T-helper 1 cell (primary cell): ENCODE data around the gene SLC24A3.

Source experiments
- DNase-seq, 5 donors: peaks; one replicate each; pipeline ENCODE4 v3.0.0-alpha.2; 2012 to 2020
- total RNA-seq, 4 donors: gene quantifications; one replicate each; lab custom pipeline; 2026; lab: John Stamatoyannopoulos, UW

Gene SLC24A3
- 0 reads per million in 4 donors for total RNA-seq

GRCh38 chr20:19212469-19212815 is at the start of gene SLC24A3:
SLC24A3 (plus strand) TSS chr20:19212642.
- DNase-seq: no peak

- no peak for DNase-seq
Observed at GRCh38 chr20:19170148-19170547, 42.3 kb upstream of the SLC24A3 start.

- DNase-seq: no peak
Observed at GRCh38 chr20:19172637-19173036, 39.8 kb upstream of the SLC24A3 start.

- no peak for DNase-seq
Observed at GRCh38 chr20:19176470-19177052, 35.9 kb upstream of the SLC24A3 start.

GRCh38 chr20:19181552-19181951 is 30.9 kb upstream of the SLC24A3 start:
- no peak for DNase-seq

GRCh38 chr20:19185083-19185482 is 27.4 kb upstream of the SLC24A3 start:
- DNase-seq: no peak

- DNase-seq: no peak
Observed at GRCh38 chr20:19193349-19193748, 19.1 kb upstream of the SLC24A3 start.

GRCh38 chr20:19205981-19206396 is 6.5 kb upstream of the SLC24A3 start:
- peak in 4 of 5 donors; percentile 6 to 36 (median 18) for DNase-seq

GRCh38 chr20:19207541-19207940 is 4.9 kb upstream of the SLC24A3 start:
- DNase-seq: no peak

GRCh38 chr20:19210391-19211155 is 1.9 kb upstream of the SLC24A3 start:
- no peak for DNase-seq

GRCh38 chr20:19211252-19211651 is 1.2 kb upstream of the SLC24A3 start:
- no peak for DNase-seq

GRCh38 chr20:19211661-19212468 is 577 bp upstream of the SLC24A3 start:
- DNase-seq: no peak

GRCh38 chr20:19212821-19213502 is 520 bp downstream of the SLC24A3 start:
- no peak for DNase-seq

- no peak for DNase-seq
Observed at GRCh38 chr20:19213946-19214490, 1.6 kb downstream of the SLC24A3 start.

GRCh38 chr20:19218411-19218810 is 6.0 kb downstream of the SLC24A3 start:
- no peak for DNase-seq

GRCh38 chr20:19222520-19223040 is 10.1 kb downstream of the SLC24A3 start:
- no peak for DNase-seq

- no peak for DNase-seq
Observed at GRCh38 chr20:19223640-19224039, 11.2 kb downstream of the SLC24A3 start.

- DNase-seq: no peak
Observed at GRCh38 chr20:19231359-19232035, 19.1 kb downstream of the SLC24A3 start.

GRCh38 chr20:19232997-19233794 is 20.8 kb downstream of the SLC24A3 start:
- DNase-seq: no peak

GRCh38 chr20:19236371-19237055 is 24.1 kb downstream of the SLC24A3 start:
- DNase-seq: no peak
